T follicular helper cell (primary cell): Measurements from ENCODE around the gene NELL2.

ENCODE experiments used
- DNase-seq: peaks from one replicate; pipeline ENCODE4 v3.0.0-alpha.2; 2020; ENCODE audit warnings: low read depth

The NELL2 gene

GRCh38 chr12:44618946-44619345 is 257.2 kb downstream of the NELL2 start:
- DNase-seq, result no peak

- no peak for DNase-seq
Measured at GRCh38 chr12:44616402-44616801, 259.7 kb downstream of the NELL2 start.

DNA sequence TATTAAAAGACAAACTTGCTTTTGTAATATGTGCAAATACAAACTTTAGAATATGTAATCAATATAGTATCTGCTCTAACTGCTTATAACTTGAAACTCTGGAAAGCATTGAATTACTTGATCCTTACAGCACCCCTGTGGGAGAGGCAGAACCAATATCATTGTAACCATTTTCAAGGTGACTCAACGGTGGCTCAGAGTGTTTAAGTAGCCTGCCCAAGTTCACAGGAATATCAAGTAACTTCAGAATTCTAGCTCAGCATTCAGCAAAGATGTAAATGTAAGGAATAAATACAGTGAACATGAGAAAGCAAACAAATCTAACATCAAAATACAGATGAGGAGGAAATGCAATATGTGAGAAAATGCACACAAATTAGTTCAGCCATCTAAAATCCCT is 264.6 kb downstream of the NELL2 start:
- DNase-seq, result no peak

GRCh38 chr12:44603701-44604100 is 272.4 kb downstream of the NELL2 start:
- no peak for DNase-seq

- no peak for DNase-seq
Measured at GRCh38 chr12:44592626-44593025, 283.5 kb downstream of the NELL2 start.

- no peak for DNase-seq
Measured at GRCh38 chr12:44589697-44590096, 286.4 kb downstream of the NELL2 start.

DNA sequence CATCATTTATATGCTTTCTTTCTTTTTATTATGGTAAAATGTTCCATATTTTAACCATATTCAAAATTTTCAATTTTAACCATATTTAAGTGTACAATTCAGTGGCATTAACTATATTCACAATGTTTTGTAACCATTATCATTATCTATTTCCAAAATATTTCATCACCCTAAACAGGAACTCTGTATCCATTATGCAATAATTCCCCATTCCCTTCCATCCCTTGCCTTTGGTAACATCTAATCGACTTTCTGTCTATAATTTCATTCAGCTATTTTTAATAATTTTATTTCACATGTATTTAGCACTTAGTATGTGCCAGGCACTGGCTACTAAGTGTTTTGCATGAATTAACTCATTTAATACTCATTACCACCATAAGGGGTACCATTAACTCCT is 287.5 kb downstream of the NELL2 start:
- DNase-seq, result no peak

GRCh38 chr12:44584625-44585024 is 291.5 kb downstream of the NELL2 start:
- no peak for DNase-seq

- no peak for DNase-seq
Measured at GRCh38 chr12:44582521-44582920, 293.6 kb downstream of the NELL2 start.

- no peak for DNase-seq
Measured at GRCh38 chr12:44581642-44582242, 294.4 kb downstream of the NELL2 start.

- DNase-seq, result no peak
Measured at GRCh38 chr12:44574586-44574985, 301.5 kb downstream of the NELL2 start.

- DNase-seq, result no peak
Measured at GRCh38 chr12:44573723-44574122, 302.4 kb downstream of the NELL2 start.

- no peak for DNase-seq
Measured at GRCh38 chr12:44571006-44571550, 305.0 kb downstream of the NELL2 start.

DNA sequence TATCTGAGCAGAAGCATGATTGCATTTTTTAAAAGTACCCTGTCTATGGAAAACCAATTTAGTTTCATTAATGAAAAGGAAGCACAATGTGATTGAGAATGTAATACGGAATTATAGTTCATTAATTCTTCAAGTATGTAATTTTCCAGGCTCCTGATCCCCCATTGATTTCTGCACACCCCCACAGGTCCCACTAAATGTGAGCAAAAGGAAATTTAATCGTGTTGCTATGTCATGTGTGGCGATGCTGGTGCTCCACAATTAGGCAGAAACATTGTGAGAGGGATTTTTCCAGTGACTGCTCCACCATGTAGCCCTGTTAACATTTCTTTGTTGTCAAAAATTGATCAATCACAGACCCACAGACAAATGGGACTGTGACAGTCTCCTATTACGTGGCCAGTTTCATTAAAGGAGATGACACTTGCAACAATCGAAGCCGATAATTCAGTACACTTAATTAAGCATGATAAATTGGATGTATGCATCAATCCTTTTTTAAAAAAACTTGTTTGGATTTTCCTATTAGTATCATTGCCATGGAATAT is 306.0 kb downstream of the NELL2 start:
- DNase-seq, result no peak

DNA sequence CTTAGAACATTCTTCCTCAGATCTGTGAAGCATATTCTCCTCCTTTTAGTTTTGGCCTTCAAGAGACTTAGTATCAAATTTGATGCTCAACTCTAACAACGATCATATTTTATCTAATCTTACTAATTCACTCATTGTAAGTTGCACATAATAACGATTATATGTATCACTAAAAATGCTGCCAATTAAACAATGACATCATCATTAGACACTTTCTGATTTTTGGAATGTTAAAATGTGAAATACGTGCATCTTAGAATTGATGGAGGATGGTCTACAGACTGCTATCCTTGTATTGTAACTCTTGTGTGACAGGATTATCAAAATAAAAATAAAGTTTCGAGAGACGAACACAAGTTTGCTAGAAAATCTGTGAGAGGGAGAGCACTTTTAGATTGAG is 311.0 kb downstream of the NELL2 start:
- no peak for DNase-seq

- DNase-seq, result no peak
Measured at GRCh38 chr12:44563486-44563885, 312.6 kb downstream of the NELL2 start.

- no peak for DNase-seq
Measured at GRCh38 chr12:44558340-44559100, 317.6 kb downstream of the NELL2 start.

- no peak for DNase-seq
Measured at GRCh38 chr12:44555454-44555853, 320.7 kb downstream of the NELL2 start.

- DNase-seq, result no peak
Measured at GRCh38 chr12:44551631-44552030, 324.5 kb downstream of the NELL2 start.

DNA sequence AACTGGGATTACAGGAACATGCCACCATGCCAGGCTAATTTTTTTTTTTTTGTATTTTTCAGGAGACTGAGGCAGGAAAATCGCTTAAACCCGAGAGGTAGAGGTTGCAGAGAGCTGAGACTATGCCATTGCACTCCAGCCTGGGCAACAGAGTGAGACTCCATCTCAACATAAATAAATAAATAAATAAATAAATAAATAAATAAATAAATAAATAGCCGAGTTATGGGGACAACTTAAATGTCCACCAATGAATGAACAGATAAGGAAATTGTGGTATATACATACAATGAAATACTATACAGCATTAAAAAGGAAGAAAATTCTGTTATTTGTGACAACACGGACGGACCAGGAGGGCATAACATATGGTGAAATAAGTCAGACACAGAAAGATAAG is 325.7 kb downstream of the NELL2 start:
- no peak for DNase-seq

GRCh38 chr12:44546060-44546459 is 330.1 kb downstream of the NELL2 start:
- no peak for DNase-seq

DNA sequence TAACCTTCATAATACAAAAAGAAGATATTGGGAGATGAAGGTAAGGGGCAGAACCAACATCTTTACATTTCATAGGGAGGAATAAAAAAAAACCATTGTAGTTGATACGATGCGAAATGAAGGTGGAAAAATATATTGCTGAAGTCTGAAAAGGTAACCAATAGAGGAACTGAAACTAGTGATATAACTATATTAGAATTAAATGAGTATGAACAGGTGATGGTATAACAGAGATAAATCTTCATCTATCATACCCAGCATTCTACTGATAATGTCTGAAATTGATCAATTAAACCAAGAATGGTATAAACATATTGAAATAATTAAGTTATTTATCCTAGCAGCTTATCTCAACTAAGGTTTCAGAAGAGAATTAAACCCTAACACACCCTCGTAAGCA is 332.1 kb downstream of the NELL2 start:
- no peak for DNase-seq

DNA sequence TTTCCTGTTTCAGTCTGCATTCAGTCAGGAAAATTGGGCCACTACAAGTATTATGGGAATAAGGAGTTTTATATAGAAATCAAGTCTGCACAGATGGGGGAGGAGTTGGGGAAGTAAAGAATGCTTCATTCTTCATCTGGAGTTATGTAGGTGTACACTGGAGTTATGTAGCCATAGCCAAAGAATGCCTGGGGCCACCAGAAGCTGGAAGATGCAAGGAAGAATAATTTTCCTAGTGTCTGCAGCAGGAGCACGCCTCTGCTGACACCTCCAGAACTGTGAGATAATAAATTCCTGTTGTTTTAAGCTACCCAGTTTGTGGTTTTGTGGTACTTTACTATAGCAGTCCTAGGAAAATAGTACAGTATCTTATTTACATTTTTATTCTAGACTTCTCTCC is 333.4 kb downstream of the NELL2 start:
- DNase-seq, result no peak
